Activated naive CD4-positive, alpha-beta T cell treated with anti-CD3 and anti-CD28 coated beads, Interleukin-2, amount 50 U/mL, for 16 hours (primary cell): ENCODE data around the gene DENND6B.
"Not testable (repeated sequence)": the region's sequence is repeated elsewhere in the genome, so short reads cannot be mapped to it uniquely, and the experiment has no call there.

Source experiments
- DNase-seq: peaks from one replicate; pipeline ENCODE4 v3.0.0-alpha.2; 2020

The DENND6B gene

DNA sequence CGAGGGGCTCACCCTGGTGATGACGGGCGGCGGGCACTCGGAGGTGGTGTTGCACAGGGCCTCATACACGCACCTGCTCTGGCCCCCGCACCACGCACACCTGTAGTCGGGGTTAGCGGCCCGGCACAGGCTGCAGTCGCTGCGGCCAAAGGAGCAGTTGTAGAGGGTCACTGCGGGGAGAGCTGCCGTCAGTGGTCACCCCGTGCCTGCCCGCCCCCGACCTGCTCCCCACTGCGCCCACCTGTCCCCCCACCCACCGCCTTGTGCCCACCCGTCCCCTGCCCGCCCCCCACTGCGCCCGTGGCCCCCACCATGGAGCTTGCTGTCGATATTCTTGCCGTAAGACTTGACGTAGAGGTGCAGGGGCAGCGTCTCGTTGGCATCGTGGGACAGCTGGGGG, 43.0 kb downstream of the DENND6B start:
- no peak for DNase-seq

GRCh38 chr22:50282361-50283155, 44.3 kb downstream of the DENND6B start:
- no peak for DNase-seq

GRCh38 chr22:50281957-50282356, 44.9 kb downstream of the DENND6B start:
- no peak for DNase-seq

- DNase-seq: no peak
These were observed 45.4 kb downstream of the DENND6B start for GRCh38 chr22:50281384-50281760.

DNA sequence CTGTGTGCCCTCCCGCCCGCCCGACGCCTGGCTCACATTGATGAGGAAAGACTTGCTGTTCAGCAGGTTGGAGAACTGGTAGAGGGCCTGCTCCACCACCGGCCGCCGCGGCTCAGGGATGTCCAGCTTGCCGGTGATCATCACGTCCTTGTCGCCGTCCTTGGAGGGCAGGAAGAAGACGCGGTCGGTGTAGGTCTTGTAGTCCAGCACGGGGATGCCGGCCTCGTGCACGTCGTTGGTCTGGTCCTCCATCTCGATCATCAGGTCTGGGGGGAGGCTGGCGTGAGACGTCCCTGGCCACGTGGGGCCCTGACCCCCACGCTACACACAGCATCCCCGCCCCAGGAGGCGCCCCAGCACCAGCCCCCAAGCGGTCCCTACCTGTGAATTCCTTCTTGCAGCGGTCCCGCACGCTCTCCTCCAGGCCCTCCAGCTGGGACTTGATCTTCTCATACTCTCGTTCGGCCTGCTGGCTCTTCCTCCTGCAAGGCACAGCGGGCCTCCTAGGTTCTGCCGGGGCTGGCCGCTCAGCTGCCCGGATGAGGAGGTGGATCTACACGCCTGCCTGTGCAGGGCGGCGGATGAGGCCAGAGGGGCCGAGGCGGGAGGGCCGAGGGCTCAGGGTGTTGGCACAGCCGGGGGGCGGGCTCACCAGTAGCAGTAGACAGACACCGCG, 46.0 kb downstream of the DENND6B start:
- DNase-seq: no peak

DNA sequence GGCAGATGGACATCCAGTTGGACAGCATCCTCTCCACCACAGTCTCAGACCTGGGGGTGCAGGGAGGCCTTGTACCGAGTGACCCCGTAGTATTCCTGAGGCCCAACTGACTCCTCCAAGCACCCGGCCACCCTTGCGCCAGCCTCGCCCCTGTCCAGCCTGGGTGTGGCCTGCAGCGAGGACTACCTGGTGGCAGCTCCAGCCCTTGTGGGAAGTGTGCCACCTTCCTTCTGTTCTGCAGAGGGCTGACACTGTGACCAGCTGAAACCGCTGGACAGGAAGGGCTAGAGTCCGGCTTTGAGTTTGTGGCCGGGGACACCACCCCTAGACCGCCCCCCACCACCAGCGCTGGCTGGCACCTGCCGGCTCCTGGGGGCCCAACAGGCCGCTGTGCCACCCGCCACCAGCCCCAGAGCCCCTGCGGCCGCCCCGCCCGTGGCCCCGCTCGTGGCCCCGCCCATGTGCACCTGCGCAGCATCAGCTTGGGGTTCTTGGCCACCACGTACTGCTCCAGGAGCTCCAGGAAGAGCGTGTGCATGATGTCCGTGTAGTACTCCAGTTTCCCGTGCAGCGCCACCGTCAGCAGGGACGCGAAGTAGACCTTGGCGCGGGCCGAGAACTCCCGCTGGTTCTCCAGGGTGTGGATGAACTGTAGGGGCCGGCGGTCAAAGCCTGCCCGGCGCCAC, 46.6 kb downstream of the DENND6B start:
- no peak for DNase-seq

DNA sequence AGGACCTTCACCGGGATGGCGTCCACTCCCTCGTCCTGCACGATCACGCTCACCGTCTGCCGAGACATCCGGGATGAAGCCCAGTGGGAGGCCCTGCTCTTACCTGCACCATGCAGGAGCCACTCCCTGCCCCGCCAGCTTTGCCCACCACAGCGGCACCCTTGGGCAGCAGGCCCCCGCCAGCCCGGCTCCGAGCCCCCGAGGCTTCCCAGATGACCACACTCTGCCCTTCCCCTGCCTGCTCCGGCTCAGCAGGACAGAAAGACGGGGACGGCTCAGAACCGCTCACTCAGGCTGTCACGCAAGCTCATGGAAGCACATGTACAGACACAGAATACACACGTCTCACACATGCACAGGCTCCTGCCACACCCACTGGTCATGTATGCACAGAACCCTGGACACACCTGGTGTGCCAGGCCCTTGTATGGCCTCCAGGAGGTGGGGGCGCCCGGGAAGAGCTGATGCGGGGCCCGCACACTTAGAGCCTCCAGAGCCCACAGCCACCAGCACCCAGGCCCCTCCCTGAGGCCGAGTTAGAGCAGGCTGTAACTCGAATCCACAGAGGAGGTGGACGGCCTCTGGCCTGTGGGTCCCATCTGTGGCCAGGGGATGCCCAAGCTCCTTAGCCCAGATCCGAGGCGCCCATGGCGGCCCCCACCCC, 47.7 kb downstream of the DENND6B start:
- no peak for DNase-seq

- no peak for DNase-seq
These were observed 48.4 kb downstream of the DENND6B start for GRCh38 chr22:50278461-50278860.

- DNase-seq: no peak
These were observed 49.1 kb downstream of the DENND6B start for GRCh38 chr22:50277761-50278160.

DNA sequence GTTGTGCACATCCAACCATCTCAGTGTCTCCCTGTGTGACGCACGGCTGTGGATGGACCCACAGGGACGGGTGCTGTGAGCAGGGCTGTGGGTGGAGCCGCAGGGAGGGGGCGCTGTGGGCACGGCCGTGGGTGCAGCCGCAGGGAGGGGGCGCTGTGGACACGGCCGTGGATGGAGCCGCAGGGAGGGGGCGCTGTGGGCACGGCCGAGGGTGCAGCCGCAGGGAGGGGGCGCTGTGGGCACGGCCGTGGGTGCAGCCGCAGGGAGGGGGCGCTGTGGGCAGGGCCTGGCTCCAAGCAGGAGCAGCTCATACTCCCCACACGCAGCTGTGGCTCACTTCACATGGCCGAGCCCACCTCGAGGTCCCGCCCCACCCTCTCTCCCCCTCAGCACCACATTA, 50.7 kb downstream of the DENND6B start:
- no peak for DNase-seq

GRCh38 chr22:50275181-50276055, 51.4 kb downstream of the DENND6B start:
- no peak for DNase-seq

- no peak for DNase-seq
These were observed 52.0 kb downstream of the DENND6B start for GRCh38 chr22:50274771-50275170.

- DNase-seq: peak; percentile 51
These were observed 52.5 kb downstream of the DENND6B start for GRCh38 chr22:50274311-50274710.

GRCh38 chr22:50273781-50274180, 53.0 kb downstream of the DENND6B start:
- DNase-seq: not testable (repeated sequence)

DNA sequence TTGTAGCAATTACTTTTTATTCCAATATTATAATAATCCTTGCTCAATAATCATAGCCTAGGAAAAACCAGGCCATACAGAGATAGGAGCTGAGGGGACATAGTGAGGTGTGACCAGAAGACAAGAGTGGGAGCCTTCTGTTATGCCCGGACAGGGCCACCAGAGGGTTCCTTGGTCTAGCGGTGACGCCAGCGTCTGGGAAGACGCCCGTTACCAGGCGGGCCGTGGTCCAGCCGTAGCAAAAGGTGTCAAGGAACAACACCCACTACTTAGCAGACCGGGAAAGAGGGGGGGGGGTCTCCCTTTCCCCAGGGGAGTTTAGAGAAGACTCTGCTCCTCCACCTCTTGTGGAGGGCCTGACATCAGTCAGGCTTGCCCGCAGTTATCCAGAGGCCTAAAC, 53.5 kb downstream of the DENND6B start:
- not testable (repeated sequence) for DNase-seq

DNA sequence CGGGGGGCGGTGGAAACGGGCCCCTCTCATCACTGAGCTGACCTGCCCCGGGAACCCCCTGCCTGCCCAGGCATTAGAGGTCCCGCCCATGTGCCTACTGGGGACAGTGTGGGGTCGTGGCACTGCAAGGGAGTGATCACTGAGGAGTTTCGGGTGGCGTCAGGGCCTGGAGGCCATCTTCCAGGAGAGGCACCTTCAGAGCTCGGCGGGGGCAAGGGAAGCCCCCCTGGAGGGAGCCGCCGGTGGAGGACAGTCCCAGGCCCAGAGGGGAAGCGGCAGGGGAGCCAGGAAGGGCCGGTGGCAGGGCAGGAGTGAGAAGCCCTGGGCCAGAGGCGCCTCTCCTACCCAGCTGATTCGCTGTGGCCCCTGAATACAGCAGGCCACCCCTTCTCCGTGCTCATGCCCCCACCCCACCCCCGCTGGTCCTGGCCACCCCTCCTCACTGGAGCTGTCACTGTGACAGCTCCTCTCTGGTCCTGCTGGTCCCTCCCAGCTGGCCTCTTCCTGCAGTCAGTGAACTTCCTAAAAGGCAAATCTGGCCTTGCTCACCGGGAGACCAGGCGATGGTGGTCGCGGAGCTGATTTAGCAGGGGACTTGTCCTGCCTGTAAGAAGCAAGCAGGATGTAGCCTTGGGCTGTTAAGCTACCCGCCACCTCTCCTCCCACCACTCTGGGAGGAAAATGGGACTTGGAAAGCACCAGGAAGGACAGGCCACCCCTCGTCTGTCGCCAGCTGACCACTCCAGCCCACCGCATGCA, 54.6 kb downstream of the DENND6B start:
- DNase-seq: no peak

DNA sequence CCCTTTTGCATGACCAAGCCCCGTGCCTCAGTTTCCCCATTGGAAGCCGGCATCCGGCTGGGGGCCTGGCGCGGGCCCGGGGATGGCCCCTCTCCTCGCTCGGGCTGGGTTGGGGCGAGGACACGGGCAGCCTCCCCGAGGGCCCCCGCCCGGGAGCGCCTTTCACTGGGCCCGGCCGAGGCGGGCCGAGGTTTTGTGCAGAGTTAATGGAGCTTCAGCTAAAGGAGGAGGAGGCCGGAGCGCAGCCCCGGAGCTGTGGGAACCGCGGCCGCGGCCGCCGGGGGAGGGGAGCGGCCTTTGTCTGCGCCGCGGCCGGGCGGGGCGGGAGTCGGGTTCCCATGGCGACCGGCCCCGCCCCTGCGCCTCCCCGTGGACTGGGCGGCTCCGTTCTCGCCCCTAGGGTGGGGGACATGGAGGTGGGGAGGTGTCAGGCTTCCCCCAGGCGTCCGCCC, 55.3 kb downstream of the DENND6B start:
- peak; percentile 60 for DNase-seq

GRCh38 chr22:50270666-50271394, 56.0 kb downstream of the DENND6B start:
- peak; percentile 69 for DNase-seq

GRCh38 chr22:50269970-50270665, 56.7 kb downstream of the DENND6B start, which contains the start of gene MAPK11:
Gene MAPK11 (minus strand): TSS chr22:50270380. CDS start chr22:50270292, 88 bp downstream.
- peak; percentile 73 for DNase-seq

- DNase-seq: no peak
These were observed 57.2 kb downstream of the DENND6B start for GRCh38 chr22:50269573-50269969.
